ENCODE data around the gene PATJ.

GRCh38 chr1:62131093-62131725, 388.9 kb downstream of the PATJ start:
- peak; percentile 63 for TF ChIP-seq CTCF (IDR thresholded peaks at IDR 0.05)
- TF ChIP-seq EZH2 (IDR thresholded peaks at IDR 0.05; ENCODE audit: borderline replicate concordance, insufficient read depth, low read depth, low read length, poor library complexity, severe bottlenecking): no peak
